Neuronal stem cell (in vitro differentiated cells): ENCODE results near the gene EGFL8.
"Not testable (repeated sequence)": the region's sequence is repeated elsewhere in the genome, so short reads cannot be mapped to it uniquely, and the experiment has no call there.

Experiments used
- DNase-seq: peaks from one replicate; pipeline ENCODE4 v3.0.0-alpha.2; 2013; ENCODE audit warnings: low spot score
- H2AFZ ChIP-seq: one replicate; pipeline ENCODE4 v1.6.1; 2013; ENCODE audit warnings: mild to moderate bottlenecking, low read length, inconsistent platforms
- H2AK5ac ChIP-seq: 2 replicates; pipeline ENCODE4 v1.6.1; 2013; ENCODE audit warnings: low read depth, mild to moderate bottlenecking, inconsistent platforms, low read length, moderate library complexity, mixed read lengths
- H2BK120ac ChIP-seq: 2 replicates; pipeline ENCODE4 v1.6.1; 2013; ENCODE audit warnings: low read depth, mild to moderate bottlenecking, inconsistent platforms, low read length, moderate library complexity, mixed read lengths
- H2BK12ac ChIP-seq: one replicate; pipeline ENCODE4 v1.6.1; 2013; ENCODE audit warnings: low read length, inconsistent platforms
- H2BK15ac ChIP-seq: 2 replicates; pipeline ENCODE4 v1.6.1; 2013; ENCODE audit warnings: mild to moderate bottlenecking, low read length, inconsistent platforms, mixed read lengths
- H2BK5ac ChIP-seq: one replicate; pipeline ENCODE4 v1.6.1; 2013; ENCODE audit warnings: inconsistent platforms, mild to moderate bottlenecking, low read length, moderate library complexity
- H3K14ac ChIP-seq: one replicate; pipeline ENCODE4 v1.6.1; 2013; ENCODE audit warnings: low read length, inconsistent platforms
- H3K18ac ChIP-seq: 2 replicates; pipeline ENCODE4 v1.6.1; 2013; ENCODE audit warnings: low read length, inconsistent platforms
- H3K23ac ChIP-seq: 2 replicates; pipeline ENCODE4 v1.6.1; 2013; ENCODE audit warnings: low read depth, mild to moderate bottlenecking, mixed read lengths, low read length, inconsistent platforms; ENCODE audit not compliant: poor library complexity
- H3K27ac ChIP-seq: replicated peaks from 3 replicates; pipeline ENCODE4 v1.5.1; 2013; ENCODE audit warnings: low read length, inconsistent platforms
- H3K27me3 ChIP-seq, 3 experiments: 2 replicates each; pipeline ENCODE4 v1.6.1; 2013; ENCODE audit warnings: low read length in 3 of 3, mild to moderate bottlenecking in 2 of 3, inconsistent platforms in 1 of 3, low read depth in 1 of 3, mixed read lengths in 1 of 3, moderate library complexity in 1 of 3; ENCODE audit not compliant: control insufficient read depth in 3 of 3, insufficient read depth in 3 of 3
- H3K36me3 ChIP-seq, 2 donors: replicated peaks in 1 of 2; 2 replicates each; pipeline ENCODE4 v1.6.1; 2013; ENCODE audit warnings: low read length in 2 of 2; ENCODE audit not compliant: control insufficient read depth in 2 of 2, insufficient read depth in 2 of 2
- H3K4ac ChIP-seq: 2 replicates; pipeline ENCODE4 v1.6.1; 2013; ENCODE audit warnings: inconsistent platforms, mild to moderate bottlenecking, low read length, moderate library complexity
- H3K4me1 ChIP-seq, 2 donors: 1 replicate in 1 of 2; 2 replicates in 1 of 2; pipeline ENCODE4 v1.6.1; 2013; ENCODE audit warnings: low read length in 2 of 2, low read depth in 1 of 2; ENCODE audit not compliant: control insufficient read depth in 2 of 2, insufficient read depth in 1 of 2
- H3K4me2 ChIP-seq: one replicate; pipeline ENCODE4 v1.6.1; 2013; ENCODE audit warnings: mild to moderate bottlenecking, low read length, inconsistent platforms; ENCODE audit not compliant: insufficient read depth, poor library complexity, severe bottlenecking
- H3K4me3 ChIP-seq, 2 donors: 2 replicates each; pipeline ENCODE4 v1.5.1; 2013; ENCODE audit warnings: low read length in 2 of 2, mild to moderate bottlenecking in 2 of 2, inconsistent platforms in 1 of 2, moderate library complexity in 1 of 2
- H3K79me1 ChIP-seq: one replicate; pipeline ENCODE4 v1.6.1; 2013; ENCODE audit warnings: low read depth, mild to moderate bottlenecking, inconsistent platforms, low read length, moderate library complexity
- H3K9ac ChIP-seq: one replicate; pipeline ENCODE4 v1.6.1; 2013; ENCODE audit warnings: mild to moderate bottlenecking, low read depth, low read length, inconsistent platforms; ENCODE audit not compliant: poor library complexity
- H3K9me3 ChIP-seq, 2 donors: replicated peaks in 1 of 2; 2 replicates each; pipeline versions ENCODE3 to v1.6.1; 2013; ENCODE audit warnings: low read length in 2 of 2, mild to moderate bottlenecking in 2 of 2, inconsistent platforms in 1 of 2, low read depth in 1 of 2, mixed read lengths in 1 of 2, moderate library complexity in 1 of 2; ENCODE audit not compliant: control insufficient read depth in 2 of 2, insufficient read depth in 1 of 2
- H4K8ac ChIP-seq: one replicate; pipeline ENCODE4 v1.6.1; 2013; ENCODE audit warnings: low read depth, mild to moderate bottlenecking, inconsistent platforms, low read length, moderate library complexity
- H4K91ac ChIP-seq: one replicate; pipeline ENCODE4 v1.6.1; 2013; ENCODE audit warnings: low read length, low read depth, mild to moderate bottlenecking, inconsistent platforms; ENCODE audit not compliant: poor library complexity
- WGBS, 2 donors: extraction: QIAGEN DNeasy Blood & Tissue Kit; methylation state at CpG; one replicate each; pipeline ENCODE4 v1.1.7; 2013; ENCODE audit warnings: missing lambda C conversion rate in 2 of 2, mixed read lengths in 1 of 2; ENCODE audit not compliant: insufficient read length in 2 of 2, insufficient replicate concordance in 1 of 2; ENCODE audit errors: extremely low coverage in 2 of 2; 5-methylcytosine and 5-hydroxymethylcytosine counted together

The EGFL8 gene

DNA sequence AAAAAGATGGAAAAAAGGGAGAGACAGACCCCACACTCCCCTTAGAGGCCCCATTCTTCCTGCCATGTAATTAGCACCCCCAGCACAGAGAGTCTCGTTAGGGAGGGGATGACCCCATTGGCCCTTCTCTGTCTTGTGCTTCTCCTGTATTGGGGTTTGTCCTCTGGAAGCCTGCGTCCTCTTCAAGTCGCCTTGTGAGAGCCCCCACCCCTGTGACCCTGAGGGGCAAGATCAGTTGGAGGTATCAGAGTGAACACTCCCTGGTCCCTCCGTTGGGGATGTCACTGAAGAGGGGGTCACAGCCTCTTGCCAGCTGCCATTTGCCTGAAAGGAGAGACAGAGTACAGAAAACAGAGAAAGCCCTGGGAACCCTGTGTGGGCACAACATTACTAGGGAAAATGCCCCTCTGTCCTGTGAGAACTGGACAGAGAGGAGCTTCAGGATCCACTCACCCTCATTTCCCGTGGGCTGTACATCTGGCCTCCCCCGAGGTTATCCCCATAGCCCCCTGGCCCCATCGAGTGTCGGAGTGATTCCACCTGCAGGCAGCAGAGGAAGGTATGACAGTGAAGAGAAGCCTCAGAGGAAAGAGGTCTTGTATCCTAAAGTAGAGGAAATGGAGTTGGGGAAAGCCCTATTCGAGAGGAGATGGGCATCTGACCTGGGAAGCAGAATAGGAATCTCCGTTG, 21.9 kb downstream of the EGFL8 start:
- H3K79me1 ChIP-seq, H3K9me3 ChIP-seq, H3K27me3 ChIP-seq, H3K4me3 ChIP-seq, H3K18ac ChIP-seq, H3K9ac ChIP-seq, H3K14ac ChIP-seq, H4K91ac ChIP-seq, DNase-seq, H4K8ac ChIP-seq, H2AFZ ChIP-seq, H3K4me2 ChIP-seq, H2BK12ac ChIP-seq, H2AK5ac ChIP-seq, H3K23ac ChIP-seq, H2BK120ac ChIP-seq, H2BK15ac ChIP-seq, H2BK5ac ChIP-seq, H3K4ac ChIP-seq: not testable (repeated sequence)
- H3K27ac ChIP-seq = peak overlapping the region; percentile 24
- no CpG with 5 or more reads among the region's 10 CpGs for WGBS, 2 donors
- peaks cover 15 to 16% of the 10 kb centered on the region in 2 donors for H3K4me1 ChIP-seq
- H3K36me3 ChIP-seq = peaks cover 32 to 59% of the 10 kb centered on the region in 2 donors

DNA sequence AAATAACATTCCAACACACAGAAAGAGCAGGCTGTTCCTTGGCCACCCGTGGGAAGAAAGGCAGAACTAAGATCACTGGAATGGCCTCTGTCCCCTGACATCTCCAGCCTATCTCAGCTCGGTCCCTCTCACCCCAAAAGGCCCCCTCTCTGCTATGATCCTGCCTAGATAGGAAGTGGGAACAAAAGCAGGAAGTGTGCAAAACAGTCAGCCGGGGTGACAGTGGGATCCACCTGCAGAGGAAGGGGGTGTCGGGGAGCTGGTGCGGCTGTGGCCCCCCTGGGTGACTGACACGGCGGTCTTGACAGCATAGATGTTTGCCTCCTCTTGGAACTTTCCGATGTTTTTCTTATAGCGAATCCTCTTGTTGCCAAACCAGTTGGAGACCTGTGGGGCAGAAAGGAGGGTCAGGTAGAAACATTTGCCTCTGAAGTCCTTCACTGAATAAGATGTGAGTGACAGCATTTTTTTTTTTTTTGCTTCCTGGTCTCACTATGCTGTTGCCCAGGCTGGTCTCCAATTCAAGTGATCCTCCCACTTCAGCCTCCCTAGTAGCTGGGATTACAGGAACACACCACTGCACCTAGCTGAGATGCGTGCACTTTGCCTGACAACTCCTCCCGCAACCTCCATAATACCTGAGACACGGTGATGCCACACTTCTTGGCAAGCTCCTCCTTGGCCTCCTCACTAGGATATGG, 22.8 kb downstream of the EGFL8 start:
- H3K4ac ChIP-seq = no peak overlapping the region
- no peak overlapping the region for H4K91ac ChIP-seq
- H2BK12ac ChIP-seq = no peak overlapping the region
- H3K4me1 ChIP-seq = peaks cover 18 to 23% of the 10 kb centered on the region in 2 donors
- H3K14ac ChIP-seq = no peak overlapping the region
- WGBS, 2 donors = no CpG with 5 or more reads among the region's 12 CpGs
- H3K18ac ChIP-seq = no peak overlapping the region
- no peak overlapping the region for H3K4me2 ChIP-seq
- H2BK15ac ChIP-seq = no peak overlapping the region
- no peak for DNase-seq
- peaks cover 7% of the 10 kb centered on the region for H3K79me1 ChIP-seq
- peaks cover 28 to 51% of the 10 kb centered on the region in 2 donors for H3K36me3 ChIP-seq
- peak overlapping the region in 1 of 2 donors; percentile 15 for H3K4me3 ChIP-seq
- H4K8ac ChIP-seq = no peak overlapping the region
- H3K27ac ChIP-seq = peak overlapping the region; percentile 26
- no peak overlapping the region for H2AK5ac ChIP-seq
- H3K9me3 ChIP-seq = no peaks in the 10 kb centered on the region
- H2AFZ ChIP-seq = no peak overlapping the region
- H3K23ac ChIP-seq = no peak overlapping the region
- no peak overlapping the region for H2BK120ac ChIP-seq
- no peak overlapping the region for H3K9ac ChIP-seq
- H3K27me3 ChIP-seq = no peaks in the 10 kb centered on the region
- H2BK5ac ChIP-seq = no peak overlapping the region

DNA sequence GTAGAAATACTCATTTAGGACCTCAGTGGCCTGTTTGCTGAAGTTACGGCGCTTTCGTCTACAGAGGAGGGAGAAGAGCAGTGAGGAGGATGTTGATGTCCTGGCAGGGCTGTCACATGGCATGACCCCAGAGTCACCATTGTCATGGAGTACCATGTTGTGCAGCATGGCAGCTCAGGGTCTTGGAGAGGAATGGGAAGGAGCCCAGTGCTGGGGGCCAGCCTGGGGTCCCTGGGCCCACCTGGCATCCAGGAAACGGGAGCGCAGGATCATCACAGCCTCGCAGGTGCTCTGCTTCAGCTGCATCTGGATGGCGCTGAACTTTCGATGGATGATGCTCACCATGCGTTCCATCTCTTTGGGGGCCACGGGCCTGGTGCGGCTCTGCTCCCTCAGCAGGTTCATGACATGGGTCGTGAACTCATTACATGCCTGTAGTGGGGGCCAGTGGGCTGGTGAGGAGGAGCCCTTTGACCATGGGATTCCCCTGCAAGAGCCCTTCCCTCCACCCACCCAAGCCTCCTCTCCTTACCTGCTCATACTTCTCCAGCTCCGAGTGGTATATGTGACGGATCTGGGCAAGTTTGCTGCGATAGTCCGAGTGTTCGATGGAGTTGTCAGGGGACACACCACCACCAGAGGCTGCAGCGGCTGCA, 23.5 kb downstream of the EGFL8 start:
- H3K79me1 ChIP-seq, H3K4me2 ChIP-seq, H2BK5ac ChIP-seq, DNase-seq, H3K14ac ChIP-seq, H4K8ac ChIP-seq, H3K9me3 ChIP-seq, H3K4ac ChIP-seq, H2BK12ac ChIP-seq, H3K27me3 ChIP-seq, H2BK15ac ChIP-seq, H3K23ac ChIP-seq, H2BK120ac ChIP-seq, H2AFZ ChIP-seq, H3K27ac ChIP-seq, H4K91ac ChIP-seq, H3K18ac ChIP-seq, H2AK5ac ChIP-seq: not testable (repeated sequence)
- Histone ChIP-seq H3K9ac (peak overlapping the region; percentile 55), H3K4me3 (peak overlapping the region; percentile 58 to 75), H3K4me1 (peaks cover 23 to 29% of the 10 kb centered on the region in 2 donors), H3K36me3 (peaks cover 22 to 45% of the 10 kb centered on the region in 2 donors)
- no CpG with 5 or more reads among the region's 18 CpGs for WGBS, 2 donors
